Measurements from ENCODE around the gene SEMA6D. TPM values are rescaled to one million over a fixed set of nuclear protein-coding genes. Genes with fewer than 3 reads are reported as not detected.

SEMA6D gene
- total RNA-seq, 1 donor from 2014 or later, result 0.39 TPM

DNA sequence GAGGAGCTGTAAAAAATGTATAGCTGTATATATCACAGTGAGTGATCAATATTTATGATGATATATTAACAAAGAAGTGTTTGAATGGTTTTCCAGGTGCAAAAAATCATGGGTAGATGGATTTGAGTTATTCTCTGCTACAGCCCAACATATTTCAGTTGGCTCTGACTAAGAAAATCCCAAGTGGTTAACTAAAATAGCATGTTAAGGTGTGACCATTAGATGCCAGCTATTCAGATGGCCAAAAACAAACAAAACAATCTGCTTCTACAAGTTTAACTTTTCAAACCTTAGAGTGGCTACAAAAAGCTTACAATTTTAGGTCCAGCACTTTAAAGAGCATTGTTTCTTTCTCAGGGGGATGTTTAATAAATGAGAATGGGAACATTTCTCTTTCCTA, 67.5 kb downstream of the SEMA6D start:
- DNase-seq (ENCODE audit: low read depth in 2 of 2), result no peak

DNA sequence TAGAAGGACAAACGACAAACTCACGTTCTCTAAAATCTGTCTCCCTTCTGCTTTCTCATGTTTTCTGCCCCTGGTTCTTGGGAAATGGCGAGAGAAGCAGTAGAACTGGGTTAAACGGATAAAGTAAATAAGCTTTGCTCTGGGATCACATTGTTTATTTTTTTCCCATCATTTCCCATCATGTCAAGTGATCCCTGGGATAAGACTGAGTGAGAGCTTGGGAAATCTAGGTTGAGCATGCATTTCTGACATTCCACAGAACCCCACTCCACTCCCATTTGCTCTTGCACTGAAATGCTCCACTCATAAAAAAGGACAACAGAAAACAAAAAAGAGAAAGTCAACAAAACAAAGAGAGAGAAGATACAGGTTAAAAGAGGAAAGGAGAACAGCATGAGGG, 69.1 kb downstream of the SEMA6D start:
- no peak for DNase-seq (ENCODE audit: low read depth in 2 of 2)

DNA sequence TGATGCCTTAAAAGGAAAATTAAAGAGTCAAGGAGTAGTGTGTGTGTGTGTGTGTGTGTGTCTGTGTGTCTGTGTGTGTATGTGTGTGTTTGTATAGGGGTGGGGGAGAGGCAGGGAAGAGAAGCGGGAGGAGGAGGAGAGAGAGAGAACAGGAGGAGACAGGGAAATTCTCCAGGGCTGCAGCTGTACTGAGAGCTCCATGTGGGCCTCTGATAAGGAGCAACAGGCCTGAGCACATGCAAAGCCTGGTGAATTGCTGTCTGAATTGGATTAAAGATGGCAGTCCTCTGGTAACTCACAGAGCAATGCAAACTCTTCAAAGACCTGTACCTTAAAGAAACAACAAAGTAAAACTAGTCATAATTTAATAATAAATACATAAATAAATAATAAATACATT, 70.6 kb downstream of the SEMA6D start:
- no peak for DNase-seq (ENCODE audit: low read depth in 2 of 2)

DNA sequence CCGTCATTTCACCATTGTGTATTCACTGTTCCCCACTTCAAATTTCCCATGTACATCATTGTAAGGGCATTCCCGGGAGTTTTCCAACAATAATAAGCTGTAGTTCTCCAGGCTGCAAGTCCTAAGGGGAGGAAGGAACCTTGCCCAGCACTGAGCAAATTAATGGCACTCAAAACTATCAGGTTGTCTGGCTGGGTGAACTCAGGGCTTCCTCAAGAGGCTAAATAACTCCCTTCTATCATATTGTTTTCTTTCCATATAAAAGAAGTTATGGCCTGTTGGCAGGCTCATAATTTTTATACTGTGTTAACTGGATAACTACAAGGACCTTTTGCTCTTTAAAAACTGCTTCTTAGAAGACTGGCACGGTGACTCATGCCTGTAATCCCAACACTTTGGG, 71.4 kb downstream of the SEMA6D start:
- DNase-seq (ENCODE audit: low read depth in 2 of 2), result no peak

DNA sequence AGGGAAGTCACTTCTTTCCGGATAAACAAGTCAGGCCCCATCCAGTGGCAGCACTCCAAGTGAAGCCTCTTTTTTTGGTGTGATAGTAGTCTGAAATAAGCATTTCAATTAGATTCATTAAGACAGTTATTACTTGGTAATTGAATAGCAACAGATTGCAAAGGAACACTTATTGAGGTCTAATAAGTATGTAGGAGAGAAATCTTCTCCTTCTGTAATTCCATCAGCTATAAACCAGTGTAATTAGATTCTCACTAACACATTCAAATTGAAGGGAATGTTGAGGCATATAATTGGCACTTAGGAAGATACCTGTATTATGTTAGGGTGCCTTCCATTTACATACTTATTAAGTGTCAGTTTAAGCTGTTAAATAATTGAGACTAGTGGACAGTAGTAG, 73.9 kb downstream of the SEMA6D start:
- no peak for DNase-seq (ENCODE audit: low read depth in 2 of 2)

DNA sequence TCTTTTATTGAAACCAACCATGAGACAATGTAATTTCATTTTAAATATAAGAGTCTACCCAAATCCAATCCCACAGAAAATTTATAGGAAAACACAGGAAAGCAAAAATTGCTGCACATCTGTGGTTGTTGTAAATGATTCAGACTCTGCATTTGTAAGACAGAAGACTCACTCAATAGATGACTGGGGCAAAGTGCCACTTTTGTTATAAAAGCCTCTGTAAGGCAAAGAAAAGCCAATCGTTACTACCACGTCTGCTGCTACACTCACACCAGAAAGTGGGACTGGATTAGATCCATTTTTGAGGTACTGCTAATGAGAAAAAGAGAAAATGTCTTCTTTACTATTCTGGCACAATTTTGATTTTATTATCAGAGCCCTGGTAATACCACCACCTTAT, 74.9 kb downstream of the SEMA6D start:
- DNase-seq (ENCODE audit: low read depth in 2 of 2), result no peak

DNA sequence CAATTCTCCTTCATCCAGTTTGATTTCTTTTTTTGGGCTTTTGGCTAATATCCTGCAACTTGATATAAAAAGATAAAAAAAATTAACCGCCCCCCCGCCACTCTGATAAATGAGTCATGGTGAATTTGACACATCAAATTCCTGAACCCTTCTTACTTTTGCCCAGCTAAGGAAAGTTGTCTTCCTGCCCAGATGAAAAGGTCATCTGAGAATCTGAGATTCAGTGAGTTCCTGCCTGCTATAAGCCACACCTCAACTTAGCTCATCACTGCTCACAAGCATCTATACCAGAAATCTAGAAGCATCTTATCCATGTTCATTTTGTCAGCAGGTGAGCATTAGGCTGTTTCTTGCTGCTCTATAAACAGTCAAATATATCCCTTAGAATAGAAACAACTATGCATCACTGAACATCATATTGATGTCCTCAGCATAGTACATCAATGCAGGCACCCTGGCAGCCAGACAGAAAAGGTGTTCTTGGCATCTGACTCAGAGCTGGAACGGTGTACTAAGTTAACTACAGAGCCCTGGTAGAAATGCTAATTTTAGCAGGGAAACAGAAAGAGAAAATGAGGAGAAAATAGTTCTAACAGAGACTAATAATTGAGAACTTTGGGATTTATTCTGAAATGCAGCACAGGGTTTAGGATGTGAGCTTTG, 77.1 kb downstream of the SEMA6D start:
- DNase-seq (ENCODE audit: low read depth in 2 of 2), result peak in 1 of 2 donors; percentile 5

DNA sequence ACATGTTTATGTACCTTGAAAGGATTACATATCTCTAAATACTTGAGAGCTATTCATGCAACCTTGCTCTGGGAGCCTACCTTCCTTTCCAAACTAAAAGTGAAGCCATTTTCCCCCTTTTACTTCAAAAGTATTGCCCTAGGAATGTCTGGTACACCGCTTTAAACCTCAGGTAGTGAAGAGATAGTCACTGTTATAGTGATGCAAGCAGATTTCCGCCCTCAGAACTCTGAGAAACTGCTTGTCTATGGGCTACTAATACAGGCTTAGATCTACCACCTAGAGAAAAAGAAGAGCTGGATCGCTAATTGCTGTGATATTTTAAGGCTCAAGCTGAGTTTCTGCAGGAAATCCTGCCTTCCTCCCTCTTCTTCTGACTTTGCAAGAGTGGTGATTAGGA, 78.6 kb downstream of the SEMA6D start:
- DNase-seq (ENCODE audit: low read depth in 2 of 2), result peak in 1 of 2 donors; percentile 9

DNA sequence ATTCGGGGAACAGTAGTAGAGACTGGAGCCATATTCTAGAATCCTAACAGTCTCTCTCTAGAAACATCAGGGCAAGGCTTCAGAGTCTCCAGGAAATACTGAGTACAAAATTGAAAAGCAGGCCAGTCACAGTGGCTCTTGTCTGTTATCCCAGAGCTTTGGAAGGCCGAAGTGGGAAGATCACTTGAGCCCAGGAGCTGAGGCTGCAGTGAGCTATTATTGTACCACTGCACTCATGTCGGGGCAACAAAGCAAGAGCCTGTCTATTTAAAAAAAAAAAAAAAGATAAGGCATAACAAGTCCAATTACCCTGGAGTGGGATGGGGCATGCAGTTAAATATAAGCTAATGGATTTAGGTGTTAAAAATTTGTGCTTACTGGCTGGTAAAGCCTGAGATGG, 79.0 kb downstream of the SEMA6D start:
- DNase-seq (ENCODE audit: low read depth in 2 of 2), result no peak

DNA sequence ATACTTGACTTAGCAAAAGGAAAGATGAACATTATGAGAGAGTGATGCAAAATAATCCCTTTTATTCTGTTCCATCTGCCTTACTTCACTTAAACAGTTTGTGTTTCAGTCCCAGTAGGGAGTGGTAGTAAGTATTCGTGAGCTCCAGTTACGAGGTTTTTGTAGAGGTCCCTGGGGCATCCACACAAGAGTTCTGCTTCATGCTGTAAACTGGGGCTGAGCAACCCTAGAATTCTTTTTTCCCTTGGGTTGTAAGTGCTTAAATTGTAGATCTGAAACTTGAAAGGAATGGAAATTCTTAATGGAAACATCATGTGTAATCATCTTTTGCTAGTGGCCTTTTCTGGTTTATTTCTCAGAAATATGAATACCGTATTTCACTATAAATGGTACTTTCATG, 79.5 kb downstream of the SEMA6D start:
- DNase-seq (ENCODE audit: low read depth in 2 of 2), result no peak

DNA sequence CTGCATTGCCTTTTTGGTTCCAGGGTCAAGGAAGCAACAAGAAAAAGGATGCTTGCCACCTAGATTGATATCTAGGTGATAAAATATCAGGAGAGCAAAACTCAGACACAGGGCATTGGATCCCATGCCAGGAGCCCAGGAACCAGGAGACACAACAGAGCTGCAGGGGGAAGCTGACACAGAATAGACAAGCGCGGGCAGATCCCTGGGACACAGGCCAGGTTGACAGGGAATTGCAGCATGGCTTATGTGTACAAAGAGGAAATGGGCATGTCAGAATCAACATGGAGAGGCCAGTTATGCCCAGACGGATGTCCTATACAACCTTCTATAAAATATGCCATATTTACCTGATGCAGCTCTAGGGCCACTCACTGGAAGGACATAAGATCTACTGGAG, 84.2 kb downstream of the SEMA6D start:
- no peak for DNase-seq (ENCODE audit: low read depth in 2 of 2)

DNA sequence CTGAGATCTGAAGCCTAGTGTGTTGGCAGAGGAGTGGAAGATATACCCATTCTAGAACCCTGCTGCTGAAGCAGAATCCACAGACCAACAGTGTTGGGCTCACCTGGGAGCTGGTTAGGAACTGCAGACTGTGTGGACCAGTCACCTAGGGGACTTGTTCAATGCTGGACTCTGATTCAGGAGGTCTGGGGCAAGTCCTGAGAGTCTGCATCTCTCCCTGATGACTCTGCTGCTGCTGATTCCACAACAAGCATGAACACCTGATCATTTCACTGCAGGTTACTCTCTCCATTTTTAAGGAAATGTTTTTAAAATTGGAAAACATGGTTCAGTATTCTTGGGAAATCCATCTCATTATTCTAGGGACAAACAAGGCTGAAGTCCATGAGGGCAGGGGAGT, 84.9 kb downstream of the SEMA6D start:
- DNase-seq (ENCODE audit: low read depth in 2 of 2), result no peak

DNA sequence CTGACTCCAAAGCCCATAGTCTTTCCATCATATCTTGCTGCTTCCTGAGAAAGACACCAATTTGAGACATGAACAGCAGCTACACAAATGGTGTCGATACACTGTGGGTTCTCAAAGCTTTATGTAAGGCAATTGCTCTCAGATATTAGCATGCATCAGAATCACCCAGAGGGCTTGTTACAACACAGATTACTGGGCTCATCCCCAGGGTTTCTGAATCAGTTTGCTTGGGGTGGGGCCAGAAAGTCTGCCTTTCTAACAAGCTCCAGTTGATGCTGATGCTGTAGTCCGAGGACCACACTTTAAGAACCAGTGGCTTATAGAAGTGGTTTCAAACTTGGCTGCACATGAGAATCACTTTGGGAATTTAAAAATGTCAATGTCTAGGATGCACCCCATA, 86.5 kb downstream of the SEMA6D start:
- no peak for DNase-seq (ENCODE audit: low read depth in 2 of 2)

DNA sequence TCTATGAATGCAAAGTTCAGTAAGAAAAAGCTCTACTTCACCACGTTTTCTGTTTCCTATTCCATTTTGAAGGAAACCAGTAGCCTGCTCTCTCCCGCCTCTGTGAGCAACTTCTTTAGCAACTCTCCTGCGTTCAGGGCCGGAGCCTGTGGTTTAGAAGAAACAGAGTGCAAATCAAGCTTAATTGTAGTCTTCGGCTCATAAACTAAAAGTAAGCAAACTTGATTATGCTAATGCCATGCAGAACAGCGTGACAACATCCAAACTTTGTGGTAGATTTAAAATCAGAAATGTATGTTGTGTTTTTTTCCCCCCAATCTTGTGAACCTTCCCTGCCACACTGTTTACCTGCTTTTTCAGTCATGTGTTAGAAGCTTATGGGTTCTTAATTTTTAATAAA, 87.4 kb downstream of the SEMA6D start:
- no peak for DNase-seq (ENCODE audit: low read depth in 2 of 2)

DNA sequence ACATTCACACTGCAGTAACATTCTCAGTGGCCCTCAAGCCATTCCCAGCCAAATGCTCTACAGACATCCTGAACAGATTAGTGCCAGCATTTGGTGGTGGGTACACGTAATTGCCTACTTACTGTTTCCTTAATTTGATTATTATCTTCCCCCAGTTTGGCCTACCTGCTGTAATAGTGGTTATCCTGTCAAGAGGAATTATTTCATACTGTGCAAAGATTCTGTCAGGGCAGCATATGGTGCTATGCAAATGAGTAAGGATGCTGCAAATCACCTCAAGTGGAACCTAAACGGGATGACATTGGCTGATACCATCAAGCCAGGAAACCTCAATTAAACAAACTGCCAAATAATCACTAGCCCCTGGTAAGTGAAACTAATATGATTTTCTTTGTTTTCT, 88.7 kb downstream of the SEMA6D start:
- DNase-seq (ENCODE audit: low read depth in 2 of 2), result no peak

DNA sequence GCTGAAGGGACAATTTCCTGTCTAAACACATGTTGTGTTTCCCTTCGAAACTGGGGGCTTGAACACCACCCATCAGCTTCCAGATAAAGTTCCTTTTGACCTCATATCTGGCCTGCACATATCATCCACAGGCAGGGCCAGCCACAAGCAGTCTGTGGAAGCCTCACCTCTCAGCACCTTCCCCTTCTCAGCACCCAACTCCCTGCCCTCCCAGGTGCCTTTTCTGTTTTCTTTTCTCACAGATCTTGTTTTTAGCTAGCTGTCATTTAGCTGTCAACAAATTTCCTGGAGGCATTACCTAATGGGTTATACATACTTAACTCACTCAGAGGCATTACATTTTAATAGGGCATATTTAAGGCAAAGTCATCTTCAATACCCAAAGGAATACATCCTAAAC, 93.9 kb downstream of the SEMA6D start:
- DNase-seq (ENCODE audit: low read depth in 2 of 2), result no peak

DNA sequence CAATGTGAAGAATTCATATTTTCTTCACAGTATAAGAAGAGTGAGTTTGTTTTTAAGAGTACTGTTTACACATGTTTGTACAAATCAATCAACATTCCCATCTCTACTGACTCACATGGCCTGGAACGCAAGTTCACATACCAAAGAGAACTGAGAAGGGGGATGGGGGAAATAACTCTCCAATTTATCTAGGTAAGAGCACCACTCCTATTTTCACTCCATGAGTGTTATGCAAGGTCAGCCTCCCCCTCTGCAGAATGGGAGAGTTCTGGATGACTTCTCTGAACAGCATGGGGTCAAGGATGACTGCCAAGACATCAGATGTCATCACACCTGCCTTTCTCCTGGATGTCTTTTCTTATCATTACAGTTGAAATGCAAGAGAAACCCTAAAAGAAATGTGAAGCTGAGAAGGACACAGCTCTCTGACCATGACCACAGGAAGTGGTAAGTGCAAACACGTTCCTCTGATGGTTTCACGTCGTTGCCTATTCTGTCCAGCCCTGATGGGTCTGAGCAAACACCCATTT, 95.2 kb downstream of the SEMA6D start:
- peak in 1 of 2 donors; percentile 36 for DNase-seq (ENCODE audit: low read depth in 2 of 2)

DNA sequence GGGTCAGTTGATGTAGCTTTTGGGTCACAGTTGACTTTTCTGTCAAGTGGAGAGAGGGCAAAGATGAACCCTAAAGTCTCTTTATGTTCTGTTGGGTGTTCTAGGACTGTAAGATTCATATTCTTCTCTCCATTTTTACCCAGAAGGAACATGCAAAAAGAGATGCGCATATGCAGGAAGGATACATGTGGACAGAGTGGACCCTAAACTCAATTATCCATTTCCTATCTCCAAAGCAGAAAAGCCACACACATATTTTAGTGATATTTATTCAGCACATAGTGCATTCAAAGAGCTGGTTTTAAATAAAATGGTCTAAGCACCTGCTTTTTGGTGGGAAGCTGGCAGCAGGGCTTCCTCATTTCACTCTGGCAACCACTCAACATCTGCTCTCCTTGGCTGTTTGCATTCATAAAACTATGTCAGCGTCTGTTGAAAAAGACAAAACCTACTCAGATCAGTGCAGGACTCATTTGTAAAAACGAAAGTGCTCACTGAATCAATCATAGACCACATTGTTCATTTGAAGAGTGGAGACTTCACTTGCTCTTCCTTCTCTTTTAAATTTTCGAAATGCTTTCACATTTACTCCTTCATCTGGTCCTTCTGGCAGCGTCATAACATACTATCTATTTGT, 96.6 kb downstream of the SEMA6D start:
- DNase-seq (ENCODE audit: low read depth in 2 of 2), result no peak

DNA sequence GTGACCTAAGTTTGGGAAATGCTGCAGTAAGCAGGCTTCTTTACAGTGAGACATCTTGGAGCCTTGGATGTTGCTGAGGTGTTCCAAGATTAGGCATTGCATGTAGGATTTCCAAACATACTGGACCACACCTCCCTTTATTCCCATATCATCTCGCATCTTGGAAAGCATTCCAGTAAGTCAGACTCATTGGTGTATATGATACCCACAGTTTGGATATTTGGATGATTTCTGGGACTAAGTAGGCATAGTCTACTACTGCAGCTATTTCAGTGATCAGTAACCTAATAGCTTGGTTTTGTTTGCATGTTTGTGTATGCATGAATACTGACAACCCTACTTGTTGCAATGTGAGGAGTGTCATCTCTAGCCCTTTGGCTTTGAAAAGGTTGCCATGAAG, 97.3 kb downstream of the SEMA6D start:
- DNase-seq (ENCODE audit: low read depth in 2 of 2), result no peak

DNA sequence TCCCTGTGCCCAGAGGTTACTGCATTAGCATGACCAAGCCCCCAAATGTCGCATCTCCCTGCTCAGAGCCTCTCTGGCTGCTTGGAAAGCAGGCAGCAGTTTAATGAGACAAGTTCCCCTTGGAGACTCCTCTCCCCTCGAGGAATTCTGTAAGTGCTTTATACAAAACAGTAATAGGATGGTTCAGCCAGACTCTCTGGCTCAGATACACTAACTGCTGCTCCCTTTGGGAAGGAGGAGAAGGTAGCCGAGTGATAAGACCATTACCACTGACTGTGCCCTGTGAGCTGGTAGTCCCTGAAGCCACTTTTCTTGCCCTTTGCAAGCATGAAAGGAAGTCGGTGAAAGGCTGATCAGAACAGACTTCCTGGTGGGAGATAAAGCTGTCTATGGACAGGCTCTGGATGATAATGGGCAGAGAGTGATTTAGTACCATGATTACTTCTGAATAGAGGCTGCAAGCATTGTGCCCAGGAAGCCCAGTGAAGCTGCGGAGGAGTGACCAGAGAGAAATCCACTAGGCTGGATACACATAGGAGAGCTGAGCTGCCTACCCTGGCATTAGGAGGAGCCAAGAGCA, 100.8 kb downstream of the SEMA6D start:
- no peak for DNase-seq (ENCODE audit: low read depth in 2 of 2)

DNA sequence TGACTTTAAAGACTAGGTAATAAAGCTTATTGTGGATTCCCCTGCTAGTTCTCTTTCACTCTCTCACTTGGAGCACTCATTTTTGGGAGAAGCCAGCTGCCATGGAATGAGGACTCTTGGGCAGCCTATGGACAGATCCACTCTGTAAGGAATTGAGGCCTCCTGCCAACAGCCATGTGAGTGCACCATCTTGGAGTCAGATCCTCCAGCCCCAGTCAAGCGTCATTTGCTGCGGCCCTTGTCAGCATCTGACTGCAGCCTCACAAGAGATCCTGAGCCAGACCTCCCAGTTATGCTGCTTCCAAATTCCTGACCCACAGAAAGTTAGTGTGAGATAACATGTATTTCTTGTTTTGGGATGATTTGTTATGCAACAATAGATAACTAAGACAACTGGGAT, 101.9 kb downstream of the SEMA6D start:
- DNase-seq (ENCODE audit: low read depth in 2 of 2), result no peak

DNA sequence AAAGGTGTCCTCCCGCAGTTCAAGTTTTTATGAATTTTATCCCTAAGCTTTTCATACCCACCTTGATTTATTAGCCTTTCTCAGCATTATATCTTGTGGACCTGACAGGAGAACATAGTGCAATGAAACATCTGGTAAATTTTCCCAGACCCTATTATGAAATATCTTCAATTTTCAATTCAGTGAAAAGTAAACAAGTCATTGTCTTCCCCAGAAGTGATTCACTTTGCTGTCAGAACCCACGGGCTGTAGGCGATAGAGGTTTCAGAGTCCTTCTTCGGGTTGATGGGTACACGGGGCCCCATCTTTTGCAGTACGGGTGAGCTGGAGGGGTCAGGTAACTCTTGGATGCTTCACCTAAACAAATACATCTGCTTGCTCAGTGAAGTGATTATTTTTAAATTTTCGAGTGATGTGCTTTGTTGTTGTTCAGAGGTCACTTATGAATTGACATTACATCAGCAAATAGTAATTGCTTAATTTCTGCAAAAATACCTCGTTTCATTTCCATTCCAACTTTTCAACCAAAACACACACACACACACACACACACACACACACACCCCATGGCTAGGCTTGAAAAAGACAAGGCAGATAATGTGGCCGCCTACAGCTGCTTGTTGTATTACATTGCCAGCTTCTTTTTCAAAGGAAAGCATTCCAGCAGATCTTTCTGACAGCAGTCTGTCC, 102.9 kb downstream of the SEMA6D start:
- no peak for DNase-seq (ENCODE audit: low read depth in 2 of 2)

All from dermis microvascular lymphatic vessel endothelial cell (primary cell).